PFSK-1 (cell line): ENCODE measurements around the gene GPR18.

ENCODE experiments used
- FOXP2 ChIP-seq: optimal IDR thresholded peaks from 2 replicates; pipeline ENCODE3; 2011; ENCODE audit warnings: borderline replicate concordance, control low read depth, inconsistent platforms; ENCODE audit not compliant: insufficient read depth; ENCODE audit errors: extremely low read length, extremely low read depth
- POLR2AphosphoS5 ChIP-seq: IDR thresholded peaks from 2 replicates; pipeline ENCODE4 v1.6.1; 2012; ENCODE audit warnings: low read depth, mild to moderate bottlenecking, control low read depth, low read length, moderate library complexity
- SIN3A ChIP-seq: IDR thresholded peaks from 2 replicates; pipeline ENCODE4 v1.6.1; 2012; ENCODE audit warnings: mild to moderate bottlenecking, low read length, moderate library complexity, borderline replicate concordance; ENCODE audit not compliant: insufficient read depth
- TAF1 ChIP-seq: IDR thresholded peaks from 2 replicates; pipeline ENCODE4 v1.6.1; 2012; ENCODE audit warnings: low read length, control low read depth, borderline replicate concordance; ENCODE audit not compliant: insufficient read depth
- TF ChIP-seq, protein P1 (sequence below), 2 experiments: IDR thresholded peaks; 2 replicates each; pipeline versions ENCODE4 v1.6.1 to v1.8.0; 2011 to 2012; ENCODE audit warnings: low read depth in 2 of 2, low read length in 2 of 2, control low read depth in 1 of 2, inconsistent platforms in 1 of 2, mild to moderate bottlenecking in 1 of 2, moderate library complexity in 1 of 2; ENCODE audit not compliant: insufficient read depth in 1 of 2

Gene GPR18

DNA sequence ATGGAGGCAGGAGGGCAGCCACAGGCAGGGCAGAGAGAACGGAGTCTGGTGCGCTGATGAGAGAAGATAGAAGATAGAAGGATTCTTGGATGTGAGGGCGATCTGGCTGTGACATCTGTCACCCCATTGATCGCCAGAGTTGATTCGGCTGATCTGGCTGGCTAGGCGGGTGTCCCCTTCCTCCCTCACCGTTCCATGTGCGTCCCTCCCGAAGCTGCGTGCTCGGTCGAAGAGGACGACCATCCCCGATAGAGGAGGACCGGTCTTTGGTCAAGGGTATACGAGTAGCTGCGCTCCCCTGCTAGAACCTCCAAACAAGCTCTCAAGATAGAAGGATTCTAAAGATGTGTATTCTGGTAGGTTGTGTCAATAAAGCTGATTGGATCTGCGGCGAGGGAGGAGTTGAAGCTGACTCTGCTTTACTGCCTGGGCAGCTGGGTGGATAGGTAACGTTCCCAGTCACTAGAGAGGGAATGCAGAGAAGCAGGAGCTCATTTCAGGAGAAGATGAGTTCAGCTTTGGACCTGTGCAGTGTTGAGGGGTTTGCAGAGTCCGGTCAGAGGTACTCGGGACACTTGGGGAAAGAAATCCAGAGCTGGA, 52.5 kb downstream of the GPR18 start:
- TF ChIP-seq SIN3A, result no peak
- TF ChIP-seq, protein P1, sequence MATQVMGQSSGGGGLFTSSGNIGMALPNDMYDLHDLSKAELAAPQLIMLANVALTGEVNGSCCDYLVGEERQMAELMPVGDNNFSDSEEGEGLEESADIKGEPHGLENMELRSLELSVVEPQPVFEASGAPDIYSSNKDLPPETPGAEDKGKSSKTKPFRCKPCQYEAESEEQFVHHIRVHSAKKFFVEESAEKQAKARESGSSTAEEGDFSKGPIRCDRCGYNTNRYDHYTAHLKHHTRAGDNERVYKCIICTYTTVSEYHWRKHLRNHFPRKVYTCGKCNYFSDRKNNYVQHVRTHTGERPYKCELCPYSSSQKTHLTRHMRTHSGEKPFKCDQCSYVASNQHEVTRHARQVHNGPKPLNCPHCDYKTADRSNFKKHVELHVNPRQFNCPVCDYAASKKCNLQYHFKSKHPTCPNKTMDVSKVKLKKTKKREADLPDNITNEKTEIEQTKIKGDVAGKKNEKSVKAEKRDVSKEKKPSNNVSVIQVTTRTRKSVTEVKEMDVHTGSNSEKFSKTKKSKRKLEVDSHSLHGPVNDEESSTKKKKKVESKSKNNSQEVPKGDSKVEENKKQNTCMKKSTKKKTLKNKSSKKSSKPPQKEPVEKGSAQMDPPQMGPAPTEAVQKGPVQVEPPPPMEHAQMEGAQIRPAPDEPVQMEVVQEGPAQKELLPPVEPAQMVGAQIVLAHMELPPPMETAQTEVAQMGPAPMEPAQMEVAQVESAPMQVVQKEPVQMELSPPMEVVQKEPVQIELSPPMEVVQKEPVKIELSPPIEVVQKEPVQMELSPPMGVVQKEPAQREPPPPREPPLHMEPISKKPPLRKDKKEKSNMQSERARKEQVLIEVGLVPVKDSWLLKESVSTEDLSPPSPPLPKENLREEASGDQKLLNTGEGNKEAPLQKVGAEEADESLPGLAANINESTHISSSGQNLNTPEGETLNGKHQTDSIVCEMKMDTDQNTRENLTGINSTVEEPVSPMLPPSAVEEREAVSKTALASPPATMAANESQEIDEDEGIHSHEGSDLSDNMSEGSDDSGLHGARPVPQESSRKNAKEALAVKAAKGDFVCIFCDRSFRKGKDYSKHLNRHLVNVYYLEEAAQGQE (IDR thresholded peaks at IDR 0.05; ENCODE audit: insufficient read depth in 1 of 2, low read depth in 2 of 2, low read length in 2 of 2), result no peak
- TF ChIP-seq POLR2AphosphoS5, result no peak
- no peak for TF ChIP-seq FOXP2
- TF ChIP-seq TAF1, result no peak
